HG02943 (cell line): ENCODE data around the gene DDOST.

ENCODE experiments used
- ATAC-seq: cut with Tn5 transposase; IDR thresholded peaks from one replicate; pipeline ENCODE4 v1.9.1; 2021; ENCODE audit warnings: mild to moderate bottlenecking, low read depth, moderate library complexity; ENCODE audit not compliant: unreplicated experiment

The DDOST gene

DNA sequence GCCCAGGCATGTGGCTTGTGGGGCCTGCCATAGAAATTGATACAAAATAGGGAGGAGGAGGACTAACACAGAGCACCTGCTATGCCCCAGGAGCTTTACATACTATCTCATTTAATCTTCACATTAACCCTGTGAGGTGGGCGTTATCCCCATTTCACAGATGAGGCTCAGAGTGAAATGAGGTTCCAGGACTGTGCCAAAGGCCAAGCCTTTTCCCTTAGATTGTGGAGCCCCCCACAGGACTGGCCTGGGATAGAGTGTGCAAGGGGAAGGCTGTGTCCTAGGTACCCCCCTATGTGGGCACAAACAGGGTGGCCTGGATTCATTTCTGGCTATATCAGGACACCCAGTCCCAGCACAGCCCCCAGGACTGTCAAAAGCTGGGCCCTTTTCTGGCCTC is 2.2 kb upstream of the DDOST start:
- no peak for ATAC-seq

- ATAC-seq = no peak
Measured at GRCh38 chr1:20662110-20662475, 924 bp upstream of the DDOST start.

DNA sequence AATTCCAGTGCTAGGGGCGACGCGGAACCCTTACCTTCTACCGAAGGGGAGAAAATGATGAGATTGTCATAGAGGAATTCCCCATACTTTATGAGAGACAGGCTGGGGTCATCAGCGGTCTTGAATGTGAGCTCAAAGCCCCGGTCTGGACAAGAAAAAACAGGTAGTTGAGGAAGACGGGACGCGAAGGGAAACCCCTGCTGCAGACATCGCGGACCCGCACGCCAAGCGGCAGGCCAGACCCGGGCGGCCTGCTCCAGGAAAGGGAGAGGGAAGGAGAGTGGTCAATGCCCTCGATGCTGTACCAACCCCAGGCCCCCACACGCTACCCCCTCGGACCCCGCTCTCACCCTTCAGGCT is 342 bp downstream of the DDOST start:
- ATAC-seq = no peak

DNA sequence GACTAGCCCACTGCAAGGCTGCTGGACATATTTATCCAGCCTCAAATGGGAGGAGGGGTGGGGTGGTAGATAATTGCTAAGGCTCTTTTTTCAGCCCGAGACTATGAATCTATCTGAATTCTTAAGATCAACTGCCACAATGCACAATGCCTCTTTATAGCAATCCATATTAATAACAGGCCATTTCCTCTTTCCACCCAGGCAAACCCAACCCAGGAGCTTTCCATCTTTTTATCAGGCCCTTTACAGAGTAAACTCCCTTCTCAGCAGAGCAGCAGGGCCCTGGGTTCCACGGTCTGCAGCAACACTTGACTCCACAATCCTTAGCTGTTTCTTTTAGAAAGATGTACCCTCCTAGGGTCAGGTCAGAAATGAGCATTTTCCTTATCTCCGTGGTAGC is 806 bp downstream of the DDOST start:
- no peak for ATAC-seq

- no peak for ATAC-seq
Measured at GRCh38 chr1:20658166-20658915, 2.8 kb downstream of the DDOST start.

- ATAC-seq = no peak
Measured at GRCh38 chr1:20657024-20657423, 4.1 kb downstream of the DDOST start.

DNA sequence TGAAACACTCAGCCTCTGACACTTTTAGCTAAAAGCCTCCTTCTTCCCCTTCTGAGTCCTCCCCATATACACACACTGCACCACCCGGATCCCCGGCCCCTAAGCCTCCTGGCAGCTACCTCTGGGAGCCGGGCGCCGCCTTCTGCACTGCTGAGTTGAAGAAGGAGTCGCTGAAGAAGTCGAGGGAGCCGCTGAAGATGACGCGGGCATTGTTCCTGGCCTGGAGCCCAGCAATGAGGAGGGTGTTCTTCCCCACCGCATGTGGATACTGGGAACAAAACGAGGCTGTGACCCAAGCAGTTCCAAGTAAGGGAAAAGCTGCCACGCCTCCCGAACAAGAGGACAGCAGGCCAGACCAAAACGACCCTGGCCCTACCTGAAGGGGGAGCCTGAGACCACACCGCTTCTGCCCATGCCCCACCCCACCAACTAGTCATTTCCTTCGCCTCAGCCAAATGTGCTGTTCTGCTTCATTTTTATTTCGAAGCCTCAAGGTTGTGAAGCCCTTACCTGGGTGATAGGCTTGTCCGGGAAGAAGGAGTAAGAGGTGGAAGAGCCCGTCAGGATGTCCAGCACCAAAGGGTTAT is 7.0 kb downstream of the DDOST start:
- no peak for ATAC-seq

- no peak for ATAC-seq
Measured at GRCh38 chr1:20652300-20652699, 8.9 kb downstream of the DDOST start.

DNA sequence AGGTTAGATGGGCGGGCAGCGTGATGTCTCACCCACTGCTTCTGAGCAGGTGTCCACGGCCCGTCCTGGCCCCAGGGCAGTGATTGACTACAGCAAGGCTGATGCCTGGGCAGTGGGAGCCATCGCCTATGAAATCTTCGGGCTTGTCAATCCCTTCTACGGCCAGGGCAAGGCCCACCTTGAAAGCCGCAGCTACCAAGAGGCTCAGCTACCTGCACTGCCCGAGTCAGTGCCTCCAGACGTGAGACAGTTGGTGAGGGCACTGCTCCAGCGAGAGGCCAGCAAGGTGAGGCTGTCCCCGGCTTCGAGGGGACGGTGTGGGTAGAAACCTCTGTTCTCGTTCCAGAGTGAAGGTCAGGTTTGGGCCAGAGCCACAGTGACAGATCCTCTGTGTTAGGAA is 12.2 kb downstream of the DDOST start:
- no peak for ATAC-seq

GRCh38 chr1:20648438-20648837 is 12.7 kb downstream of the DDOST start:
- no peak for ATAC-seq

GRCh38 chr1:20645414-20645813 is 15.8 kb downstream of the DDOST start:
- no peak for ATAC-seq

GRCh38 chr1:20644416-20644815 is 16.8 kb downstream of the DDOST start:
- no peak for ATAC-seq

- ATAC-seq = no peak
Measured at GRCh38 chr1:20643080-20643479, 18.1 kb downstream of the DDOST start.

DNA sequence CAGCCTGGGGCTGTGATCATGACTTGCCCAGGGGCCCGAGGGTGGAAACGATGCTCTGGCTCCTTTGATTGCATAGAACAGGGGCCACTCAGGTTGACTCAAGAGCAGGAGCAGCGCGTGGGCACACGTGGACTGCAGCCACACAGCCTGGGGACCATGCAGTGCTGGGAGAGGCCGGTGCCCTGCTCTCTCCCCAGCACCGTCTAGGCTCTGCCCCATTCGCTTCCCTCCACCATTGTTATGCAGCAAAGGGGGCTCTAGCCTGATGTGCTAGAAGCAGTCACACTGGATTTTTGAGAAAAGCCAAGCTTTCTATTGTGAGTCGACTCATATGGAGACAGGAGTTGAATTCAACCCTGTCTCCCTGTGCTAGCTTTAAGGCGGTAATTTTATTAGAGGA is 19.2 kb downstream of the DDOST start:
- no peak for ATAC-seq

GRCh38 chr1:20640183-20640597 is 21.0 kb downstream of the DDOST start:
- no peak for ATAC-seq

- no peak for ATAC-seq
Measured at GRCh38 chr1:20636785-20637347, 24.3 kb downstream of the DDOST start.

DNA sequence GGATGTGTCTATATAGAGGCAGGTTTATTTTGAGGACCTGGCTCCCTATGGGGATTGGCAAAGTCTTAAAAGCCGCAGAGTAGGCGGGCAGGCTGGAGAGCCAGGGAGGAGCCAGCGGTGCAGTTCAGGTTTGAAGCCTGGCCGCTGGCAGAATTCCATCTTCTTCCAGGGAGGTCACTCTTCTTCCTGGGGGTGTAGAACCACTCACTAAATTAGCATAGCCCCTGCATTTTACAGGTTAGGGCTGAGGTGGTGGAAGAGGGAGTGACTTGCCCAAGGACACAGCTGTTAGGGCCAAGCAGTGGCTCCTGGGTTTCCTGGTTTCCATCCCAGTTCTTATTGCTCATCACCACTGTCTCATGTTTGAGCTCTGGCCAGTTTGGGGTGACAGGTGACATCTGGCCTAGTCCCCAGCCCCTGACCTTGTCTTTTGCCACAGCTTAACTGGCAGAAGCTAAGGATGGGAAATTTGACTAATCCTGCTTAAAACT is 26.5 kb downstream of the DDOST start:
- ATAC-seq = no peak

DNA sequence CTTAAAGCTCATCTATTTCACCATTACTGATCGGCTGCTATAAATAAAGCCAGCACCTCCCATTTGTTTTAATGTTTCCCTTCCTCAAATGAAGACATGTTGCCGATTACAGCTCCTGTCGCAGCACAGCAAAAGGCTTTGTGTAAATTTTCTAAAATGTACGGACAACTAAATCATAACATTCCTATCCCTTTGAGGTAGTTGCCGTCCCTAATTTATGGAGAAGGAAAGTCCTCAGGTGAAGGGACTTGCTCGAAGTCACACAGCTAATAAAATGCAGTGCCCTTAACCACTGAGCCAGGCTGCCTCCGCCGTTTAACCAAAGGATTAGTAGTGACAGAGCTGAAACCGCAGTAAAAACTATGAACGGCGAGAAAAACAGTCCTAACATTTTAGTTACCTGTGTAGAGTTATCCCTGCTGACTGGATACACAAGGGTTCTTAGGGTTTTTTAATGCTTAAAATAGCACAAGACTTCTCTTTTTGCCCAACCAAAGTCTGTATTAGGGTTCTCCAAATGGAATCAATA is 27.0 kb downstream of the DDOST start:
- no peak for ATAC-seq

GRCh38 chr1:20633190-20634064 is 27.7 kb downstream of the DDOST start, which contains the start of gene PINK1:
TSS of gene PINK1 (plus strand) at chr1:20633458. CDS start at chr1:20633549, 91 bp downstream.
- ATAC-seq = no peak

DNA sequence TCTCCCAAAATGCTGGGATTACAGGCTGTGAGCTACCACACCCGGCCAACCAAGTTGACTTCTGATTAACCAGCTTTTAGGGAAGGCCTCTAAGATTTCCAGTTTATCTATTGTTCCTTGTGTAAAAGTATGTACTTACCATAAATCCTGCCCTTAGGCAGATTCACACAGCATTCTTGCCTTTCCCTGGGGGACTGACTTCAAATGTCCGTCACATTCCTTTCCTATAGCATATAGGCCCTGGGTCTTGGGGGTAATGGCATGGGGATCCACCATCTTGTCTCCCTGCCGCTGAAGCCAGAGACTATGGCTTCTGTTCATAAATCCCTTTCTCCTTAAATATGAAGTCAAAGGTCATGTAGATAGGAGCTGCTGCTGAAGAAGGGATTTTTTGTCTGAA is 28.8 kb downstream of the DDOST start:
- no peak for ATAC-seq

DNA sequence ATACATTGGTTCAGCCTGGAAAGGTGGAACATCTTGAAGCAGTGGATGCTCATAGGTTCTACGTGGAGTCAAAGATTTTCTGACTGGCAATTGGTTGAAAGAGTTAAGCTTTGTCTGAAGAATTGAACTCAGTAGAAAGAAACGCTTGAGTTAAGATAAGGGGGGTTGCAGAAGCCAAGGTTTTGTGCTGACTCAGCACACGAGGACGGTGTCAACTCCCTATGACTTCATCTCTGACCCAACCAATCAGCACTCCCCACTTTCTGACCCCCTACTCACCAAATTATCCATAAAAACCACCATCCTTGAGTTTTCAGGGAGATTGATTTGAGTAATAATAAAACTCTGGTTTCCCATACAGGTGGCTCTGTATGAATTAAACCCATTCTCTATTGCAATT is 30.4 kb downstream of the DDOST start:
- ATAC-seq = no peak
